Skeletal muscle tissue (tissue), 4 donors: ENCODE measurements around the gene TEDC1. TPM values are rescaled to one million over a fixed set of nuclear protein-coding genes. Genes with fewer than 3 reads are reported as not detected.

Source experiments
- H3K27ac ChIP-seq: one replicate; pipeline ENCODE4 v1.7.0; 2013; ENCODE audit warnings: mild to moderate bottlenecking, low read depth, low read length, inconsistent platforms
- H3K27me3 ChIP-seq, 3 donors: one replicate each; pipeline ENCODE4 v1.7.0; 2013; ENCODE audit warnings: low read length in 3 of 3; ENCODE audit not compliant: control insufficient read depth in 3 of 3, insufficient read depth in 3 of 3
- H3K36me3 ChIP-seq, 3 donors: one replicate each; pipeline ENCODE4 v1.7.0; 2013; ENCODE audit warnings: low read length in 3 of 3; ENCODE audit not compliant: control insufficient read depth in 3 of 3, insufficient read depth in 3 of 3
- H3K4me1 ChIP-seq, 3 donors: one replicate each; pipeline ENCODE4 v1.7.0; 2013; ENCODE audit warnings: low read length in 3 of 3, mild to moderate bottlenecking in 3 of 3; ENCODE audit not compliant: control insufficient read depth in 3 of 3, insufficient read depth in 3 of 3
- H3K4me3 ChIP-seq, 3 donors: one replicate each; pipeline ENCODE4 v1.7.0; 2013; ENCODE audit warnings: low read length in 3 of 3
- H3K9ac ChIP-seq, 3 donors: one replicate each; pipeline ENCODE4 v1.7.0; 2013; ENCODE audit warnings: low read length in 3 of 3, mild to moderate bottlenecking in 3 of 3, moderate library complexity in 2 of 3, low read depth in 1 of 3
- H3K9me3 ChIP-seq, 3 donors: one replicate each; pipeline ENCODE4 v1.7.0; 2013; ENCODE audit warnings: low read length in 3 of 3; ENCODE audit not compliant: control insufficient read depth in 3 of 3
- total RNA-seq: library from RNA; depleted of rRNA; stranded (reverse); fragments of >200 nt; gene quantifications from one replicate; pipeline ENCODE4 v1.2.3, GENCODE V29; 2014
- donor health status: Osteomylitis.

The TEDC1 gene
- total RNA-seq, 1 donor from 2014 or later = 2.1 TPM

DNA sequence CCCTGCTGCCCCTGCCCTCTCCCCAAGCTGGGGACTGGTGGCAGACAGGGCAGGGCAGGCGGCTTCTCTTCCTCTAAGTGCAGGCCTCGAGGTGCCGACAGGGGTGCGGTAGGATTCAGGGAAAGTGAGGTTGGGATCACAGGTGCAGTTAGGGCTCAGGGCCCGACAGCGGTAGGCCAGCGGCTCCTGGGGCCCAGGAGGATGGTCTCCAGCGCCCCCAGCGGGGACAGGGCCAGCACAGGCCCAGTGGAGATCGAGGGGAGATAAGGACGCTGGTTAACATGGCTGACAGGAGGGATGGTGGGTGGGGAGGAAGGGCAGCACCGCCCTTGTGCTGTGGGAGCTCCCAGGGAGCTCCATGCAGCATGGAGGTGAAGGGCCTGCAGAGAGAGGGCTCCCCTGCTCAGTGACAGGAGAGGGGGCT is 5.3 kb upstream of the TEDC1 start:
- peak overlapping the region in 1 of 3 donors; percentile 33 for H3K9ac ChIP-seq
- no peaks in the 10 kb centered on the region for H3K9me3 ChIP-seq
- H3K4me1 ChIP-seq = peaks cover 60 to 75% (median 69%) of the 10 kb centered on the region in 3 donors
- peak overlapping the region; percentile 72 for H3K27ac ChIP-seq
- H3K4me3 ChIP-seq = no peak overlapping the region
- H3K36me3 ChIP-seq = no peaks in the 10 kb centered on the region
- peaks cover 8 to 45% (median 12%) of the 10 kb centered on the region in 3 donors for H3K27me3 ChIP-seq

DNA sequence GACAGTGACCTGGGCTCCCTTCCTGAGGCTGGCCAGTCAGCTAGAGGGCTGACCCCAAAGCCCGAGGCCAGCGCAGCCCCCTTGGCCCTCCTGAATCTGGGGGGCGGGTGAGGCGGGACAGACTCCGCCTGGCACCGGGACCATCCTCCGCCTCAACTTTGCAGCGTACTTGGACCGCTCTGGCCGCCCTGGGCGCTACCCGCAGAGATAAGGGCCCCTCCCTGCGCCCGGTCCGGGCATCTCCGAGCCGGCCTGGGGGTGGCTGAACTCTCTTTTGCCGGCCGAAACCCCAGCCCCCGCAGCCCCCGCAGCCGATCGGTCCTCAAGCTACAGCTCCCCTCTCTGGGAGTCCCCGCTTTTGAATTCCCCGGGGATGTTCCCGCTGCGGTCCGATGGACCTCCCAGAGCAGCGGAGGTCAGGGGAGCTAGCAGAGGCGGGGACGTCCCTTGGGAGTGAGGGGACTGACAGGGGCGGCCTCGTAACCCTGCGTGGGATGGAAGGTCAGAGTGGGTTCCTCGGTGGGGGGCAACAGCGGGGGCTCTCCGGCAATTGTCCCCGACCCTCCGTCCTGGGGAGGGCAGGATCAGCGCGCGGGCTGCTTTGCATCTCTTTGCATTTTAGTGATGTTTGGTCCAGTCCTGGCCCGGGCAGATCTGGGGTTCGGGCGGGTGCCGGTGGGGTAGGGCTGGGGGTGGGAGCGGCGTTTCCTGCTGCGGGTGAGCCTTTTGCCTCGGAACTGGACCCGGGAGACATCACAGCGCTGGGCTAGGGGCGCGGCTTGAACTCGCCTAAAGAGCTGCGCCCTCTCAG is 4.7 kb upstream of the TEDC1 start, which contains the start of gene CRIP1:
Gene CRIP1, plus strand, starts transcription at position 724 of the 811 bp plus-strand sequence. CDS start 374 bp downstream, outside the sequence.
- Histone ChIP-seq H3K9ac (peak within 1 kb of the TSS; percentile 50 to 68 (median 65)), H3K9me3 (no peaks in the 10 kb centered on the region), H3K27ac (peak within 1 kb of the TSS; percentile 72), H3K4me1 (peaks cover 55 to 68% (median 63%) of the 10 kb centered on the region in 3 donors), H3K27me3 (peaks cover 8 to 40% (median 12%) of the 10 kb centered on the region in 3 donors), H3K4me3 (peak within 1 kb of the TSS; percentile 49 to 67 (median 63)), H3K36me3 (no peaks in the 10 kb centered on the region)

DNA sequence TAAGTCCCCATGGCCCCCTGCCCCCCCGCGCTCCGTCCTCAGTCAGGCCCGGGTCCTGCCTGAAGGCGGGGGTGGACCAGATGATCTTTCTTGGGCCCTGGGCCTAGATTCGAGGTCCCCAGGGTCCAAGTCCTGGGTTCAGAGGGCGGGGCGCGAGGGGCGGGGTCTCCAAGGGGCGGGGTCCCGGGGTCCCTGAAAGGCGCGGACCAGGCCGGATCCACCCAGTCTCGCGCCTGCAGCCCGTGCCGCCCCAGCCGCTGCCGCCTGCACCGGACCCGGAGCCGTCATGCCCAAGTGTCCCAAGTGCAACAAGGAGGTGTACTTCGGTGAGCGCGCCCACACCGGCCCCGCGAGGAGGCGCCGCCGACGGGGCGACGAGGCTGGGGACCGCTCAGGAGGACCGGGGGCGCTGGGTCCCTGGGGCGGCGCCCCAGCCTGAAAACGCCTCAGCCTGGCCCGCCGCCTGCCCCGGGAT is 4.0 kb upstream of the TEDC1 start:
- Histone ChIP-seq H3K4me3 (peak overlapping the region; percentile 49 to 67 (median 63)), H3K36me3 (no peaks in the 10 kb centered on the region), H3K4me1 (peaks cover 58 to 67% (median 62%) of the 10 kb centered on the region in 3 donors), H3K27ac (peak overlapping the region; percentile 72), H3K9ac (peak overlapping the region; percentile 50 to 68 (median 65)), H3K27me3 (peaks cover 8 to 37% (median 12%) of the 10 kb centered on the region in 3 donors), H3K9me3 (no peaks in the 10 kb centered on the region)

DNA sequence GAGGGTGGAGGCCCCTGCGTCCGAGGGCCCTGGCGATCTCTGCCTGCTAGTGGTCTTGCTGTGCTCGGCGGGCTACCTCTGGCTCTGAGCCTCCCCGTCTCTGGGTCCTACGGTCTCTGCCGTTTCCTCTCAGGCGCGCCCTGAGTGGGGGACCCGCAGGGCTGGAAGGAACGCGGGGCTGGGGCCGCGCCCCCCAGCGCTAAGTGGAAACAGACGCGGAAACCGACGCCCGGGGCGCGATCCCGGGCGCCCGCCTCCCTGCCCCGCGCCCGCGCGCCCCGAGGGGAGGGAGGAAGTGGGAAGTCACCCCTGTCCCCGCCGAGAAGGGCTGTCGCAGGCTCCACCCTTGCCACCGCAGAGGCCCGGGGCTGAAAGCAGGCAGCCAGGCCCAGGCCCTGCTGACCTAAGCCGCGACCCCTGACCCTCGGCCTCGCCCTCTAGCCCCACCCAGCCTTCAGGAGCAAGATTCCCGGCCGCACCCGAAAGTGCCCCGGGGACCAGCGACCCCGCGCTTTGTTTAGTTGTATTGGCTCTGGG is 3.5 kb upstream of the TEDC1 start:
- Histone ChIP-seq H3K27ac (peak overlapping the region; percentile 72), H3K9ac (peak overlapping the region; percentile 50 to 68 (median 65))

DNA sequence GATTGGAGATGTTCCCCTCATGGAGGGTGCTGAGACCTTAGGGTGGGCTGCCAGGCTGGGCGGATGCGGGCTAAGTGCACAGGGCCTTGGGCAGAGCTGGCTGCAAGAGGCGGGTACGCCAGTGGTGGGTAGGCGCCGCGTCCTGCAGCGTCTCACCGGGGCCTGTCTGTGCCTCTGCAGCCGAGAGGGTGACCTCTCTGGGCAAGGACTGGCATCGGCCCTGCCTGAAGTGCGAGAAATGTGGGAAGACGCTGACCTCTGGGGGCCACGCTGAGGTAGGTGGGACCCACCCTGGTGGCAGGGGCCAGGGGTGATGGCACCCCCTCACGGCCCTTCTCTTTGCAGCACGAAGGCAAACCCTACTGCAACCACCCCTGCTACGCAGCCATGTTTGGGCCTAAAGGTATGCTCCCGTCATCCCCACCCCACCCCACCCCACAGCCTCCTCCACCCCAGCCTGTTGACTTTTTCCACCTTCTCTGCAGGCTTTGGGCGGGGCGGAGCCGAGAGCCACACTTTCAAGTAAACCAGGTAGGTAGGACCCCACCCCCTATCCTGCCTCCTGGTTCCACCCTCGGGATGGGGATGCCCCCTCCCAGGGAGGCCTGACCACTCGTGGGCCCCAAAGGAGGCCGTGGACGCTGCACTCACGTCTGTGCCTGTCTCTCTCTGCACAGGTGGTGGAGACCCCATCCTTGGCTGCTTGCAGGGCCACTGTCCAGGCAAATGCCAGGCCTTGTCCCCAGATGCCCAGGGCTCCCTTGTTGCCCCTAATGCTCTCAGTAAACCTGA is 2.9 kb upstream of the TEDC1 start:
- Histone ChIP-seq H3K4me1 (peaks cover 53 to 63% (median 60%) of the 10 kb centered on the region in 3 donors), H3K9ac (peak overlapping the region; percentile 19 to 68 (median 65)), H3K27me3 (peaks cover 8 to 28% (median 12%) of the 10 kb centered on the region in 3 donors), H3K27ac (peak overlapping the region; percentile 77), H3K9me3 (no peaks in the 10 kb centered on the region), H3K4me3 (peak overlapping the region; percentile 49 to 67 (median 61)), H3K36me3 (no peaks in the 10 kb centered on the region)

More for the DNA sequence above, 3.5 kb upstream of the TEDC1 start:
- Histone ChIP-seq H3K9me3 (no peaks in the 10 kb centered on the region), H3K4me3 (peak overlapping the region; percentile 49 to 67 (median 63)), H3K36me3 (no peaks in the 10 kb centered on the region), H3K4me1 (peaks cover 57 to 67% (median 62%) of the 10 kb centered on the region in 3 donors), H3K27me3 (peaks cover 8 to 32% (median 12%) of the 10 kb centered on the region in 3 donors)

DNA sequence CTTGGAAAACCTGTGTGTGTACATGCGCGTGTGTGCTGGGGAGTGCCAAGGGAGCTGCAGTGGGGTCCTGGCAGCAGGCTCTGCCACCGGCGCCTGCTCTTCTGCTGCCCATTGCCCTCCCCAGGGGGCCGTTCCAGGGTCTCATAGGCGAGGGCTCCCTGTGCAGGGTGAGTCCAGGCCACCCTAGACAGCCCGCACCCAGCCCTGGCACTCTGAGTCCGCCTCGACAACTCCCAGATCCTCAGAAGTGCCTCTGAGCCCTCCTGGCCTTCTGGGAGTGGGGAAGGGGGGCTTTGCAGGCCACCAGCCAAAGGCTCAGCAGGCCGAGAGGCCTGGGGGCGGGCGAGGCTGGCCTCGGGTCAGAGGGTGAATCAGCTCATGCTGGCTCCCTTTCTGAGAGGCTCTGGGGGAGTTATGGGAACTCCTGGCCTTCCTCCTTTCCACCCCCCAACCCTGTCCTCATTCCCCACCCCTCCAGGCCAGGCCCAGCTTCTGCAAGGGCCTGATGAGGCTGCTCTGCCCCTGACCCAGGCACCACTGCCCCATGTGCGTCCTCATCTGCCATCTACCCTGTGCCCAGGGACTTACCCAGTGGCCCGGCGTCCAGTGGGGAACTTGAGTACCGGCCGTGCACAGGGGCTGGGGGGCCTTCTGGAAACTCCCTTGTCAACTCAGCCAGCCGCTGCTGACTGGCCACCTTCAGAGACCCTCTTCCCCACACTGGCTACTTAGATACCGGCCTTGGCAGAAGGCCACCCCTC is 2.1 kb upstream of the TEDC1 start:
- Histone ChIP-seq H3K27ac (peak overlapping the region; percentile 77), H3K9me3 (no peaks in the 10 kb centered on the region), H3K36me3 (no peaks in the 10 kb centered on the region), H3K9ac (peak overlapping the region; percentile 51 to 77 (median 69)), H3K27me3 (peaks cover 8 to 25% (median 12%) of the 10 kb centered on the region in 3 donors), H3K4me1 (peaks cover 45 to 55% (median 52%) of the 10 kb centered on the region in 3 donors), H3K4me3 (peak overlapping the region; percentile 49 to 74 (median 67))

DNA sequence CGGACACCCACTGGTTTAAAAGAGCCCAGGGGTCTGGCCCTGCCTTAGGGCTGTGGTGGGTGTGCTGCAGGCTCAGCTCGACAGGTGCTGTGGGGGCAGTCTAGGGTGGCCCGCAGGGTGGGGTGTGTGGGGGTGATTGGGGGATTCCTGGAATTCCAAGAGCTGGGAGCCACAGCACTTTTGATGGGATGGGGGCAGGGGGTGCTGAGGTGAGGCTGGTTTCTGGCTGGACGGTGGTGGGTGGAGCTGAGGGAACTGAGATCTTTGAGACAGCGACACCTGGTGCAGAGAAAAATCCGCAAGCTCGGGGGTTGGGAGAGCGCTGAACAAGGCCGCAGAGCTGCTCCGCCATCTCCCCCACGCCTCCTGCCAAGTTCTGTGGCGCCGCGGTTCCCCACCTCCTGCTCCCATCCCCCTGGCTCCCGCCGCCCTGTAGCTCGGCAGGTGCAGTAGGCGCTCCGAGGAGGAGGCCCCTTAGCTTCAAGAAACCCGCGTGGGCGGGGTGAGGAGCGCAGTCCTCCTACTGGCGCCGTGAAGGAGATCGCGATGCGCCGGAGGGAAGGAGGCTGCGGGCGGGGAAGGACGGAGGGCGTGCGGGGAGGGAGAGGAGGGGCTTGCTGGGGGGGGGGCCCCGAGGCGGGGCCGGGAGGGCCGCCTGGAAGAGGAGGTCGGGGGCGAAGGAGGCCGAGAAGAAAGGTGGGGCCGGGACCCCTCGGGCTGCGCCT is 1.3 kb upstream of the TEDC1 start:
- Histone ChIP-seq H3K4me1 (peaks cover 38 to 48% (median 47%) of the 10 kb centered on the region in 3 donors), H3K27ac (peak overlapping the region; percentile 77), H3K9me3 (no peaks in the 10 kb centered on the region), H3K4me3 (peak overlapping the region; percentile 67 to 77 (median 74)), H3K36me3 (no peaks in the 10 kb centered on the region), H3K9ac (peak overlapping the region; percentile 70 to 86 (median 72)), H3K27me3 (peaks cover 5 to 17% (median 8%) of the 10 kb centered on the region in 3 donors)

DNA sequence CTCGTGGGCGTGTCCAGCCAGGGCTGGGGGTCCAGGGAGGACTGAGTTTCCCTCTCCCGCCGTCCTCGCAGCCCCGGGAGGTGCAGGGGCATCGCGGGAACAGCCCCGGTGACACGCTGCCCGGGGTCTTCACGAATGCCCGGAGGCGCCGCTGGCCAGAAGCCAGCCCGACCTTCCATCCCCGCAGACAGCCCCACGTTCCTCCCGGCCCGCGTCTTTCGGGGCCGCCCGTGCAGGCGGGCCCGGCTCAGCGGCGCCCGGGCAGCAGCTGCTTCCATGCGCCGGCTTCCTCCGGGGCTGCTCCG is 827 bp upstream of the TEDC1 start:
- H3K4me3 ChIP-seq = peak overlapping the region; percentile 51 to 77 (median 74)
- peak overlapping the region; percentile 77 for H3K27ac ChIP-seq
- peaks cover 5 to 12% (median 8%) of the 10 kb centered on the region in 3 donors for H3K27me3 ChIP-seq
- no peaks in the 10 kb centered on the region for H3K9me3 ChIP-seq
- H3K36me3 ChIP-seq = no peaks in the 10 kb centered on the region
- H3K9ac ChIP-seq = peak overlapping the region; percentile 70 to 86 (median 72)
- peaks cover 37 to 45% (median 45%) of the 10 kb centered on the region in 3 donors for H3K4me1 ChIP-seq
